Measurements from ENCODE around the gene SEC16A.

The SEC16A gene

DNA sequence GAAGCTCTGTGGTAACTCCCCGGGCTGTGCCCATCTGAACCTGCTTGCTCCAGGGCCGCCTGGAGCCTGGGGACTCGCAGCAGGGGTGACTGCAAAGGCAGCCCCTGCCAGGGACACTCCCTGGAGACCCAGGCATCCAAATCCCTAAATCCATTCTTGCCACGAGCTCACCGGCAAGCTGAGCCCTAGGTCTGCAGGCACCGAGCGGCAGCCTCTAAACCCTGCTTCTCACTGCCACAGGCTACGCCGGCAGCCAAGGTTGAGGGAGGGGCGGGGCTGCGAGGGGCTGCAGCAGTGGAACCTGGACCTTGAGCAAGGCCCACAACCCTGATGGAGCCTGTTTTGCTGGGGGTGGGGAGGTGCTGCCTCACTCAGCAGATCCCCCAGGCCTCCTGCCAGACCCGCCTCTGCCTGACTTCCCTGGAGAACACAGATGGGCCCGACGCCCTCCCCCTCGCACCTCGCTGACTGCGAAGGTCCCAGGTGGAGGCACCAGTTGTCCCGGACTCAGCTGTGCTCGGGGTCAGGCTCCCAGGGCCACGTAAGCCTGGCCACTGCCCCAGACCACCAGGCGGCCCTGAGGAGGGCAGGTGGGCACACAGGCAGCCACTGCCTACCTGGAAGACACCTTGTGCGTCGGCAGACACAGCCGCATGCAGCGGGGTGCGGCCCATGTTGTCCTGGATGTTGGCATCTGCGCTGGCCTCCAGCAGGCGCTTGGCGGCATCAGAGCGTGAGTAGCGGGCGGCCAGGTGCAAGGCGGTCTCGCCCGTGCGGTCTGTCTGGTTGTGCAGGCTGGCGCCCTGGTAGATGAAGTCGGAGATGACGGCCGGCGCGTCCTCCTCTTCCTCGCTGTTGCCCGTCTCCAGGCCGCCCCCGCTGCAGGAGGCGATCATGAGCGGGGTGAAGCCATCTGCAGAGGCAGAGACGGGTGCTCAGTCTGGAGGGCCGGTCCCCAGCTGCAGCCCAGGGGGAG is 17.4 kb upstream of the SEC16A start:
- DNase-seq = no peak

DNA sequence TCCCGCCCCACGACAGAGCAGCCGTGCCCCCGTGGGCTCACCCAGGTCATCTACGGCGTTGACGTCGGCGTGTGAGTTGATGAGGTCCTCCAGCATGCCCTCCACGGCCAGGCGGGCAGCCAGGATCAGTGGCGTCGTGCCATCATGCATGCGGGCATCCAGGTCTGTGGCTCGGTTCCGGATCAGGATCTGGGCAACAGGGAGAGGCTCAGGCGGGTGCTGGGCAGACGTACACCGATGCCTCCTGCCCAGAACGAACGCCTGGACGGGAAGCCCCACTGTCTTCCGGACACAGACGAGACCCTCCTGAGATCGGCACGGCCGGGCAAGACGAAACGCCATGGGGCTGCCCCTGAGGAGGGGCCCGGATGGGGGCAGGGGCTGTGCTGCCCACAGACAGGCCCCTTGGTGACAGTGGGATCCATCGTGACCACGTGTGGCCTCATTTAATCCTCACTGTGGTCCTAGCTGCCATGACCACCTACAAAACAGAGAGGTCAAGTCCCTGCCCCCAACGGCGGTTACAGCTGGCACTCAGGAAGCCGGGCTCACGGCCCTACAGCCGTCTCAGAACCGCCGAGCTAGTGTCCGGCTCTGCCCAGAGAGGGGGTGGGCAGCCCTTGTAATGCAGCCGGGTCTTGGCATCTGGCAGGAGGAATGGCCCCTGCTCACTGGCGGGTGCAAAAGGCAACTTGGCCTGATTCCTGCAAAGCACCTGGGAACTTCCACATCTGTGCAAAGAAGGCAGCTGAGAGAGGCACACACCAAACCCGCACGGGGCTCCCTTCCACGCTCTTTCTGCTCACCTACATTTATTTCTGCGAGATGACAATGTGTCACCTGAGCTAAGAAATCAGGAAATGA is 16.5 kb upstream of the SEC16A start:
- no peak for DNase-seq

DNA sequence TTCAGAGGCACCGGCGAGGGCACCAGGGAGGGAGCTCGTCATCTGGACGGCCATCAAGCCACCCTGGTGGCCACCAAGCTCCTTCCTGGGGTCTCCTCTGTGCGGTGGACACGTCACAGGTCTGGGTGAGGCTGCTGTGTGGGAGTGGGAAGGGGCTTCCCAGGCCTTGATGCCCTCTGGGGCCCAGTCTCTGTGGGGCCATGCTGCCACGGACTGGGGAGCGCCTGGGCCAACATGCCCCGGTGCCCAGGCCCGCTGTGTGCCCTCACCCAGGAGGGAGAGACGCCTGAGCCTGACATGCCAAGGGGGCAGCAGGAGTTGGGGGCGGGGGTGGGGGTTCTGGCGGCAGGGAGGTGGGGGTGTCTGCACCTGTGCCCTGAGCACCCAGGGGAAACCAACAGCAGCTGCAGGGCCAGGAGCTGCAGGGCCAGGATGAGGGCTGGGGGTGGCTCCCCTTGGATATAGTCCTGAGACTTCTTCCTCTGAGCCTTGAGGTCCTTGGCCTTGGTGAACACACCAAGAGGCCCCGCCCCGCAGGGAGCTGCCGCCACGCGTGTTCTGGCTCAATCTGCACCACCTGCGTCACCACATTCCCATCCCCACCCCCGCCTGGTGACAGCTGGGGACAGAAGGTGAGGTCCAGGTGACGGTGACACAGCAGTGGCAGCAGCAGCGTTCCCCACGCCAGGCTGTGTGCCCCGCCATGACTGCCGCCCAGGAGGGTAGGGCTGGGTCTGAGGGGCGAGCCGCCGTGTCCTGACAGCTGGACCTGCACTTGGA is 15.3 kb upstream of the SEC16A start:
- no peak for DNase-seq

DNA sequence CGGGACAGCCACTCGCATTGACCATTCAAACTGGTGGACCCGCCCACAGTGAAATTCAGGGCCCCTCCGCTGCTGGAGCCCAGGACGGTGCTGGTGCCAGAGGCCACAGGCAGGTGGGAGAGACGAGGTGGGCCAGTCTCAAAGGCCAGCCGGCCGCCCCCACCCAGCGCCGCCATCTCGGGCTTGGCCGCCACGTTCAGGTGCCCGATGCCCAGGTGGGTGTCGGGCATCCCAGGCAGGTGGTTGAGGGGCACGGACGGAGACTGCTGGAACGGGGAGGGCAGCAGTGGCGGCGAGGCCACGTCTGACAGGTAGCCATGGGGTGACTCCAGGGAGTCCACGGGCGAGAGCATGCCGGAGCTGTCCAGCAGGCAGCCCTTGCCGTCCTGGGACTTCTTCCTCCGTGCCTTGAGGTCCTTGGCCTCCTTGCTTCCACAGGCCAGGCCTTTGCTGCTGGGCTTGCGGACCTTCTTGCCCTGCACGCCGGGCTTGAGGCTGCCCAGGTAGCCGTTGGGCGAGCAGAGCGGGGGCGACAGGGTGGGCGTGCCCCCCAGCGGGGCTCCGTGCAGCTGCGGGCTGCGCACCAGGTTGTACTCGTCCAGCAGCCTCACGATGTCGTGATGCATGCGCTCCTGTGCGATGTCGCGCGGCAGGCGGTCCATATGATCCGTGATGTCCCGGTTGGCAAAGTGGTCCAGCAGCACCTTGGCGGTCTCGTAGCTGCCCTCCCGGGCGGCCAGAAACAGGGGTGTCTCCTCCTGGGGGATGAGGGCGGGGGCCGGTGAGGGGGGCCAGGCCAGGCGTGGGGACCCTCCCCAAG is 14.2 kb upstream of the SEC16A start:
- no peak for DNase-seq

DNA sequence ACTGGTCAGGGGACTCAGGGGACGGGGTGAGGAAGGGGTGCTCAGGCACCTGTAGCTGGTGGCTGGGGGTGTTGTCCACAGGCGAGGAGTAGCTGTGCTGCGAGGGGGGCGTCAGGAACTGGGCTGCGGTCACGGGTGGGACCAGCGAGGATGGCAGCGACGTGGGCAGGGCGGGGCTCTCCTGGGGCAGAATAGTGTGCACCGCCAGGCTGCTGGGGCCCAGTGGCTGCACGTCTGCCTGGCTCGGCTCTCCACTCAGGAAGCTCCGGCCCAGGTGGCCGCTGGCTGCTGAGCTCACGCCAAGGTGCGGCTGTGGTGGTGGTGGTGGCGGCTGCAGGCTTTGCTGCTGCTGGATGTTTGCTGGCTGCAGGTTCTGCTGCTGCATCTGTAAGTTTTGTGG is 13.3 kb upstream of the SEC16A start:
- DNase-seq = no peak

DNA sequence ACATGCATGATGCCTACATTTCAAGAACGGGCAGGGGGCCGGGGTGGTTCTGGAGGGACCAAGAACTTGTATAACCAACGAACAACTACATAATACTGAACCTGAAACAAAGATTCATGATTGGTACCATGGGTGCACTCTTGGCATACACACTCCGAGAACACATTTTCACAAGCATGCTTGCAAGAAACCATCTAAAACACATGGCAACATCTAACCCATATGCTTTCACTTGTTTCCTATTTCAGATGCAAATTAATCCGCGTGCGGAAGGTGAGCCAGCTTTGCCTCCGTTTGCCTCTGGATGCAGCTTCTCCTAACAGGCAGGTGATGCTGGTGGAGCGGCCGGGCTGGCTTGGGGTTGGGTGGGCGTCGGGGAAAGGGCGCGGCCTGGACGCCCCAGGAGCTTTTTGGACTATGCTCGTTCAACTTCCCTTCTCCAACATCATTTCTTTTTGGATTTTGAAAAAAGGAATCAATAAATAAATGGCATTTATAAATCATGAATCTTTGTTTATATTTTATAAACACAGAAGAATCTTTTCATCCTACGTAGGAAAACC is 12.5 kb upstream of the SEC16A start:
- no peak for DNase-seq

DNA sequence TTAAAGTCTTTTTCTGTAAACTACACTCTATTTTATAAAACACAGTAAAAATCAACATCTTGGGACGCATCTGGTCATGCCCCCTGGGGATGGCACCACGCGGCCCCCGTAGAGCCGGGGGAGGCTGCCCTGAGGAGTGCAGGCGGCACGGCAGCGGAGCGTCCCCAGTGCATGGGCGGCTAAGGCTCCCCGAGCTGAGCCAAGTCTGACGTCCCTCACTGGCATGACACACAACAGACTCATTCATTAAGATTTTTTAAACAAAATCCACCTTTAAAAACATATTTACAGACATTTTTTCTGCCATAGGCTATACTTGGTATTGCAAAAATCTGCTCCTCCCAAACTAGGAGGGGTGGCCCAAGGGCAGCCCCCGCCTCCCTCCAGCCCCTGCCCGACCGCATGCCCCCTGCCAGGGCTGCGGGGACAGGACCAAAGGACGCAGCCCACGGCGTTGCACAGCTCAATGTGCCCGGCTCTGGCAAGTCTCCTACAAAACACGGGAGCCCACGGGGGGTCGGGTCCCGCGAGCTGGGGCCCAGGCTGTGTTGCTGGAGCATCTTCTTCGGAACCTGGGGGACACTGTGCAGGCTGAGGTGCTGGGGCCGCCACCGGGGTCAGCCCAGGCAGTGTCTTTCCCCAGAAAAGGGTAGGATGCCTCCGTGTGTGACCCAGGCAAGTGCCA is 11.8 kb upstream of the SEC16A start:
- DNase-seq = no peak

DNA sequence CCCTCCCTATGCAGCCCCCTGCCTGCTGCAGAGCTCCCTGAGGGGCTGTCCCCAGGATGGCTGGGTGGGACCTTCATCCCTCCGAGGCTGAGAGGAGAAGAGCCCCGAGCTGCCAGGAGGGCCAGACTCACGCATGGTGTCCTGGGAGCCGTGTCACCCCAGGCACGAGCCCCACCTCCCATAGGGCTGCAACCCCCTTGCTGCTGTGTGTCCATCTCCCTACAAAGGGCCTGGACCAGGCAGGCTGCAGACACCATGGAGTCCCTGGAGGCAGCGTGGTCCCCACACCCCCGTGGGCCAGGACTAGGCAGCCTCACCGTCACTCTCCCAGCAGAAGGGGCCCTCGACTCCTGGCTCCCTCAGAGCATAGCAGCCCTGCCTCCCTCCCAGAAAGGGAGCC is 11.2 kb upstream of the SEC16A start:
- no peak for DNase-seq

DNA sequence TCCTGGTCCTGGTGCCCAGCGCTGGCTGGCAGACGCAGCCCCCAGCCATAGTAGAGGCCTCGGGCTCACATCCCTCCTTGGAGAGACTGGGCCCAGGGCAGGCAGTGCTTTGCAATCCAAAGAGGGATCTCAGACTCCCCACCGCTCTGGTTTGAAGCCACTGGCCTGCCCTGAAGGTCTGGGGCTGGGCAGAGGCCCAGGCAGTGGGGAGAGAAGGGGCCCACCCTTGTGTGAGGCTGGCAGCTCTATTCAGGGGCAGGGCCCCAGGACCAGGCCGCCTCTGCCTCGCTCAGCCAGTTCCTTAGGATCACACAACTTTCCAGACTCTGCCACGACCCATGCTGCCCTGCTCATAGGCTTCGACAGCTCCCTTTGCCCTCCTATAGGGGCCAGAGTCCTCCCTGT is 10.7 kb upstream of the SEC16A start:
- no peak for DNase-seq

DNA sequence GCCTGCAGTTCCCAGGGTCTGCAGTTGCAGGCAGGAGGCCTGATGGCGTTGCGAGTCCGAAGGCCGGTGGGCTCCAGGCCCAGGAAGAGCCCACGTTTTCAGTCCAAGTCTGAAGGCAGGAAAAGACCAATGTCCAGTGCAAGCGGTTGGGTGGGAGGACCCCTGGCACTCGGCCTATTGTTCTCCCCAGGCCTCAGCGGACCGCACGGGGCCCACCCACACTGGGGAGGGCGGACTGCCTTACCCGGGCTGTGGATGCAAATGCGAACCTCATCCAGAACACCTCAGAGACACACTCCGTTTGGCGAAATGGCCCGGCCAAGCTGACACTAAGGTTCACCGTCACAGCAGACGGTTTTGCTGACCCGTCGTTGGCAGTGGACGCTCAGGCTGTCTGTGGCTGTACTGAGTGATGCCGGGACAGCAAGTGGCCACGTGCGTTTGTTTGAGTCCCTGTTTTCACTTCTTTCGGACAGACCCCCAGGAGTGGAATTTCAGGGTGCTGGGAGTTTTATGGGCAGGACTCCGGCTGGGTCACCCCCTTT is 10.2 kb upstream of the SEC16A start:
- DNase-seq = no peak

DNA sequence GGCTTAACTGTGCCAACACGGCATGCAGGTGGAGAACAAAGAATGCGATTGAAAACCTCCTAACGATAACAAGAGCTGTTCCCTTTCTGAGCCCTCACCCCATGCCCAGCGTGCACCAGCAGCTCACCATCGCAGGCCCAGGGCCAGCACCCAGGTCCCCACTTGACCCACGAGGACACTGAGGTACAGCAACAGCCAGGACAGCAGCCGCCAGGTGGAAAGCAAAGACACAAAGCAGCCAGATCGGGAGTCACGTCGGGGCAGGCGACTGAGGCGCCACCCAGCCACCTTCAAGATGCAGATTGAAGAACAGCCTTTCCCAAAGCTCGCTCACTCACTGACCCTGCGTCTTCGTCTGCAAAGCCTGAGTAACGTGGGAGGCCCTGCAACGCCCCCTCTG is 6.9 kb upstream of the SEC16A start:
- no peak for DNase-seq

DNA sequence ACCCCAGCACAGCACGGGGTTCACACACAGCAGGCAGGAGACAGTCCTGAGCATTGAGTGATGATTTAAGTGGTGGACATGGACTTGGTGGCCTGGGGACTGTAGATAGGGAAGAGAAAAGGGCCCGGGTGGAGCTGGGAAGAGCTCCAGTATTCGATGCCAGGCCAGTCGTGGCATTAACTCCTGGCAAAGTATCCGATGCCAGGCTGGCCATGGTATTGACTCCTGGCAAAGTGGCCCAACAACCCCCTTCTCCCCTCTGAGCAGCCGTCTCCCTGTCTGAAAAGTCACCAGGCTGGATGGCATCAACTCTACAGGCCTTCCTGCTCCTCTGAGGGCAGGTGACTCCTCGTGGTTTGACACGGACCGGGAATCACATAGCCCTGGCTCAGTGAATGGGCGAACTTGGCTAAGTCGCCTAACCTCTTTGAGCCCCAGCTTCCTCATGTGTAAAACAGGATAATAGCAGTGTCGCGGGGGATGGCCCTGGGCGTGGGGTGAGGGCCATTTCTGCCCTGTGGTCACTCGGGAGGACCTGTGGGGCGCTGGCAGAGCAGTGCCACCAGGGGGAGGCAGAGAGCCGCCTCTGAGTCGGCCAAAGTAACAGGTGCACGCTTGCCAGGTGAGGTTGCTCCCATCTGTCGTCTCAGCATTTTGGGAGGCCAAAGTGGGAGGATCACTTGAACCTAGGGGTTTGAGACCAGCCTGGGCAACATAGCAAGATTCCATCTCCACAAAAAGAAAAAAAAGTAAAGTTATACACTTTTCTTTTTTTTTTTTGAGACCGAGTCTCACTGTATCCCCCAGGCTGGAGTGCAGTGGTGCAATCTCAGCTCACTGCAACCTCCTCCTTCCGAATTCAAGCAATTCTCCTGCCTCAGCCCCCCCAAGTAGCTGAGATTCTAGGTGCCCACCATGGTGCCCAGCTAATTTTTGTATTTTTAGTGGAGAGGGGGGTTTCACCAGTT is 5.7 kb upstream of the SEC16A start:
- DNase-seq = peak; percentile 70

DNA sequence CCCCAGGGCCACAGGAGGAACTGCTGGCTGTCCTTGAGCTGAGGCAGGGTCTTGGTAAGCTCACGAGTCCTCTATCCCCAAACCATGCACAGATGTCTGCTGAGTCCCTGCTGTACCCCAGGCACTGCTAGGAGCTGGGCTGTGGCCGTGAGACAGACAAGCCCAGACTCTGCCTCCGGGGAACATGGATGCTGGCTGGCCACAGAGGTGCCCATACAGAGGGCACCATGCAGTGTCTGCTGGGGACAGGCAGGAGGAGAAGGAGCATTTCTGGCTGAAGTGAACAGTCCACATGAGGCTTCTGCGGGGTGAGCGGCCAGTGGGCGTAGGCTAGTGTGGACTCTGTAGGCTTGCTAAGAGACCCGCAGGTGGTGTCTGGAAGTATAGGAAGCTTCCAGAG is 4.8 kb upstream of the SEC16A start:
- DNase-seq = no peak

DNA sequence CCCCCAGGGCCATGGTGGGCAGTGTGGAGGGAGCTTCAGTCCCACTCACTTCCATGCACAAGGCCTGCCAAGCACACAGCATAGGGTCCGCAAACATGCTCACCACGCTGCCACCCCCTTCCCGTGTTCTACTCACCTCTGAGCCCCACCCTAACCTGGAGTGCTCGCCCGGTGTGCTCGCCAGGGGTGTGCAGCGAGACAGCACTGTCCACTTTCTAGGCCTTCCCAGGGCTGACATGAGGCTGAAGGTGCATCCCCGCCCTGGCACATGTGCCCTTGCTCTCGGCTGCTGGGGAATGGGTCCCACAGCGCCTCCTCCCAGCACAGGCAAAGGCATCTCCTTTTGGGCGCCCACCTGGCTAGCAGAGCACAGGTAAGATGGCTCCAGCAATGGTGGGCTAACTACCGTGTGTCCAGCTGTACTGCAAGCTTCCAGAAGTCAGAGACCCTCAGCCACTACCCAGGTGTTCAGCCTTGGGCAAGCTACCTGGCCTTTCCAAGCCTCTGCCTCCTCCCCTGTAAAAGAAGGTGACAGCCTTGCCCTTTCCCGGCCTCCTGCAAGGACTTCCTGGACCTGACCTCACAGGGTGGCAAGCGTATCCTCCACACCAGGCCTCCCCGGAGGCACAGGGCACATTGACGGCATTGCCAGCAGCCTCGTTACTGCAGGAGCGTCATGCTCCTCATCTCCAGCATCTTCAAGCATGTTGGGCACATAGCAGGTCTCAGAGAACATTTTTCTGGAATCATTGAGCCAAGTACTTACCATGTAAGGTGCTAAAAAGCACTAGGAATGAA is 4.2 kb upstream of the SEC16A start:
- no peak for DNase-seq

DNA sequence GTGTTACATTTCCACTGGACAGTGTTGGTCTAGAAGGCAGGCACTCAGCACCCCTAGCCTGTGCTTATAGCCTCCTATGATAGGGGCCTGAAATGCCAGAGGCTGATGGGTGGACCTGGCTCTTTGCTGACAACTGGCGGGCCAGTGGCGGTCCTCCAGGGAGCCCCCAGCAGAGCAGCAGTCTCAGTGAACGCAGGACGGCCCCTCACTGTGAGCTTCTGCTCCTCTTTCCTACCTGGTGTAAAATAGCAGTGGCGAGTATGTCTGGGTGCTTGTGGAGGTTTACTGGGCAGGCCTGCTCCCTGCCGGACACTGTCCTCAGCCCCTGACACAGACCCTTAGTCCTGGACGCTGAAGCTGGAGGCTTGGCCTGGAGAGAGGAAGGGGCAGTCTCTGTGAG is 3.3 kb upstream of the SEC16A start:
- no peak for DNase-seq

DNA sequence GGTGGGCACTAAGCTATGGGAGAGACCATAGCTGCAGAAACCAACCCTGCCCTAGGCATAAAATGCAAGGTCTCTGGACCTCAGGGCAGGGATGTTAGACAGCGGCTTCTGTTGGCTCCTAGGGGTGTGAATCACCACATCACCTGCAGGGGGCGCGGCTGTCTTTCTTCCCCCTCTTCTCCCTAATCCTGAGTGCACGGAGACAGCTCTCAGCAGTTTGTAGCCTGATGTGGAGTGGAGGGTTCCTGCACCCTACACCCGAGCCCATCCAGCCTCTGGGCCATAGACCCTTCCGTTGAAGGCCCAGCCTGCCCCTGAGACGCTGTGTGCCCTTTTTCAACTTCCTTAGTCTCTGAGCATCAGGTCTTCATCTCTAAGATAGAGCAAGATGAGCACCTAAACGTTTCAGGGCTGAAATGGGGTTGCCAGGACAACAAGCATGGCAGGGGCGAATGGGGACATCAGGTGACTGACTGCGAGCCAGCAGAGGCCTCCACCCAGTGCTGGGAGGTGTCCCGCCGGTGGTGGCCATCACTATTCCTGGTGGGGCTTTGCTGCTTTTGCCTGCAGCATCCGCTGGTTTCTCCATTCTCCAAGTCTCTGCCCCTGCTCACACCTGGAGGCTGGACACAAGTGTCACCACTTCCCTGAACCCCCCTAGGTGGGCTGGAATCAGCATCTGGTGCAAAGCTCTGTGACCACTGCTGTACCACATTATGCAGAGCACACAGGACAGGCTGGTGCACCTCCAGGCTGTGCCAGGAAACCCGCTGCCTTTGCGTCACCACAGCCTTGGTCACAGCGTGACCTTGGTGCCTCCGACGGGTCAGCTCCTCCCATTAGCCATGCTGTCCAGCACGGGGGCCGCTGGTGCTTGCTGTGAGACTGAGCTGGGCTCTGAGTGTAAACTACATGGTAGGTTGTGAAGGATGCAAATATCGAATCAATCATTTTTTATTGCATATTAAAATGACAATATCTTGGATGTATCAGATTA is 2.5 kb upstream of the SEC16A start:
- DNase-seq = peak; percentile 78
